ENCODE data around the gene ZNF276.

- TF ChIP-seq, protein P1, sequence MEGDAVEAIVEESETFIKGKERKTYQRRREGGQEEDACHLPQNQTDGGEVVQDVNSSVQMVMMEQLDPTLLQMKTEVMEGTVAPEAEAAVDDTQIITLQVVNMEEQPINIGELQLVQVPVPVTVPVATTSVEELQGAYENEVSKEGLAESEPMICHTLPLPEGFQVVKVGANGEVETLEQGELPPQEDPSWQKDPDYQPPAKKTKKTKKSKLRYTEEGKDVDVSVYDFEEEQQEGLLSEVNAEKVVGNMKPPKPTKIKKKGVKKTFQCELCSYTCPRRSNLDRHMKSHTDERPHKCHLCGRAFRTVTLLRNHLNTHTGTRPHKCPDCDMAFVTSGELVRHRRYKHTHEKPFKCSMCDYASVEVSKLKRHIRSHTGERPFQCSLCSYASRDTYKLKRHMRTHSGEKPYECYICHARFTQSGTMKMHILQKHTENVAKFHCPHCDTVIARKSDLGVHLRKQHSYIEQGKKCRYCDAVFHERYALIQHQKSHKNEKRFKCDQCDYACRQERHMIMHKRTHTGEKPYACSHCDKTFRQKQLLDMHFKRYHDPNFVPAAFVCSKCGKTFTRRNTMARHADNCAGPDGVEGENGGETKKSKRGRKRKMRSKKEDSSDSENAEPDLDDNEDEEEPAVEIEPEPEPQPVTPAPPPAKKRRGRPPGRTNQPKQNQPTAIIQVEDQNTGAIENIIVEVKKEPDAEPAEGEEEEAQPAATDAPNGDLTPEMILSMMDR (IDR thresholded peaks at IDR 0.05), result no peak
- no peak for TF ChIP-seq POLR2A (IDR thresholded peaks at IDR 0.05)
Measured at GRCh38 chr16:89697161-89697615, 24.1 kb upstream of the ZNF276 start.
